Activated naive CD8-positive, alpha-beta T cell treated with anti-CD3 and anti-CD28 coated beads, Interleukin-2, amount 50 U/mL, for 16 hours (primary cell): ENCODE measurements around the gene FIGNL2.

Experiments used
- DNase-seq: peaks from one replicate; pipeline ENCODE4 v3.0.0-alpha.2; 2020; ENCODE audit warnings: low read depth, low spot score

FIGNL2 gene

DNA sequence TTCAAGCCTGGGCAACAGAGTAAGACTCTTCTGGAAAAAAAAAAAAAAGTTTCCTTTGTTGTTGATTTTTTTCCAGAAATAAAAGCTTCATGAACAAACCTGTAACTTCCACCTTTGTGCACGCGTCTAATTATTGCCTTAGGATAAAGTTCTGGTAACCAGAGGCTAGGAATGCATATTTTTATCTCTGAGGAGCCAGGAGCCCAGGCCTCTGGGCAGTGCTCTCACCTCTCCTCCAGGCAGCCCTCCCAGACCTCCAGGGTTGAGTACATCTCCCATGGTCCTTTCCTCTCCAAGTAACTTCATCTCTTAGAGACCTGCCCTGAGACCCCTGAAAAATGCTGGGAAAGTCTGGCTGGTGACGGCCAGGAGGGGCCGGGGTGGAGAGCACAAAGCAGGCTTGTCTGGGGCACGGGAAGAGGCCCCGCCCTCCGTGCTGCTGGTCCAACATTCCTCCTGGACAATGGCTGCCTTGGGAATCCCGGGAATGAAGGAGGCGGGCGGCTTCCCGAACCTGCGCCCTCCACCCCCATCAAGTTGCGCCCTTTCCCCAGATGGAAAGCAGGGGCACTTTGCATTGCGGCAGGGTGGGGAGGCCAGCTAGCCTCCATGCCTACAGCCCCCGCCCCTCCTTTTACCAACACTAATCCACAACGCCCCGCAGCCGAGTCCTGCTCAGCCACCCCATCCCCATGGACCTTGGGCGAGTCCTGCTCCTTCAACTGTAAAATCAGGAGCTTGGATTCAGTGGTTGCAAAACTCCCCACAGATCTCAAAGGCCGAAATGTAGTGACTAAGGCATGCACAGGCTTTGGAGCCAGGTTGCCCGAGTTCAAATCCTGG lies 7.3 kb upstream of the FIGNL2 start:
- DNase-seq, result no peak

DNA sequence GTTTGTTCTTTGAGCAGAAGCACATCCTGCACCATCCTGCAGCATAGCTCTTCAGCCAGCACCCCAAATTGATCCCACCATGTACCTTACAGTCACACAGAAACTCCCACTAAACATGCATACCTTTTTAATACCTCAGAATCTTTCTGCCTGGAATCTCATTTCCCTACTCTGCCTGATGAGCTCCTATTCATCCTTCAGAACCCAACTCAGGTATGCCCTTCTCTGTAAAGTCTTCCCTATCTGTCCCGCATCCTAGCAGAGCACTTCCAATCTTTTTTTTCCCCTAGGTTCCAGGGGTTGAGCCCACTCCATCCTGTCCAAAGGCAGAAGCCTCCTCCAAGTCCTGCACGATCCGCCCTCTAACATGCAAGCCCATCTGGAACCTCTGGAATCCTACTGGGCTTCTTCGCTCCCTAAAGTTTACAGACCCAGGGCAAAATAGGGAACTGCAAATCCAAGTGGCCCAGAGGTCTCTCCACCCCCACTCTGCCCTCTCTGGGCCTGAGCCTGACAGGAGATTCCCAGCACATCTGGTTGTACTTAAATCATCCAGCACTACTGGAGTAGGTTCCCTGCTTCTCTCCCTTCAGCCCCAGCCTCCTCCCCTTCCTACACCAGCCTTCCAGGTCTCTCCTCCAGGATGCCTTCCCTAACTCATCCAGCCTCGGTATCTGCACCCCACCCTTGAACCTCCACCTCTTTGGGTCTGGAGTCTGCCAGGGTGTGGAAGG lies 4.1 kb upstream of the FIGNL2 start:
- no peak for DNase-seq

DNA sequence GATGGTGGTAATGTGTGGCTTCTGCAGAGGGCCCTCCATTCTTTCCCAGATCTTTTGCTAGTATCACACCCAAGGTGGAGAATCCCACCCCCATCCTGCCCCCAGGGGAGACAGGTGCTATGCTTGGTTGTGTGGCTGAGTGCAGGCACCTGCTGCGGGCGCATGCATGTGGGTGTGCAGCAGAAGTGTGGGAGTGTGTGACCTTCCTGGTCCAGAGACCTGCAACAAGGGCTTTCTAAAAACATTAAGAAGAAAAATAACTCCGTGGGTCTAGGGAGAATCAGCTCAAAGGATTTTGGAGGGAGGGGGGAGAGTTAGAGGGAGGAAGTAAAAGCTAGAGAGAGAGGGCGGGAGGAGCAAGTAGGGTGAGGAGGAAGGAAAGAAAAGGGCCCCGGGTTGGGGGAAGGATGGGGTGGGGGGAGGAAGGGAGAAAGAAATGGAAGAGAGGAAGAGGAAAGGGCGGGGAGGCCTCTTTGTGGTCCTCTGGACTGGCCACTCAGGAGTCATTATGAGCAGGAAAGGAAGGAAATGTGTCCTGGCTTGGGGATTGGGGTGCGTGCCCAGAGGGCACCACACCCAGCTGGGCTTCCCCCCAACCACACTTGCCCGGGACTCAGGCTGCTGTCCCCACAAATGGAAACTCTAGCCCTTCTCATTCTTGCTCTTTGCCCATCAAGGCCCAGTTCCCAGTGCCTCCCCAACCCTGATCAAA lies 3.1 kb upstream of the FIGNL2 start:
- DNase-seq, result no peak

DNA sequence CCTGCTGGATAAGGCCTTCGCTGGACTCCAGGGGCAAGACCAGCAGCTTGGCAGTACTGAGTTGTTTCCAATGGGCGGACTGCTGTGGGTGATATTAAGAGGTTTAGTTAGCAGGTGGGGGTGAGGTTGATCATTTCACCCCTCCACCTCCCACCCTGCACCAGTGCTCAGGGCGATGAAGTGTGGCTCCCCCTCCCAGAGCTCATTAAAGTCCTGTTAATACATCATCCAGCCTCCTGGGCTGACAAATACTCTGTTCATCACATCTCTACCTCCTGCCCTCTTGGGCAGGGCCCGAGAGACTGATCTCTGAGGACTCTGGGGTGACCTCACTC lies 2.4 kb upstream of the FIGNL2 start:
- no peak for DNase-seq

DNA sequence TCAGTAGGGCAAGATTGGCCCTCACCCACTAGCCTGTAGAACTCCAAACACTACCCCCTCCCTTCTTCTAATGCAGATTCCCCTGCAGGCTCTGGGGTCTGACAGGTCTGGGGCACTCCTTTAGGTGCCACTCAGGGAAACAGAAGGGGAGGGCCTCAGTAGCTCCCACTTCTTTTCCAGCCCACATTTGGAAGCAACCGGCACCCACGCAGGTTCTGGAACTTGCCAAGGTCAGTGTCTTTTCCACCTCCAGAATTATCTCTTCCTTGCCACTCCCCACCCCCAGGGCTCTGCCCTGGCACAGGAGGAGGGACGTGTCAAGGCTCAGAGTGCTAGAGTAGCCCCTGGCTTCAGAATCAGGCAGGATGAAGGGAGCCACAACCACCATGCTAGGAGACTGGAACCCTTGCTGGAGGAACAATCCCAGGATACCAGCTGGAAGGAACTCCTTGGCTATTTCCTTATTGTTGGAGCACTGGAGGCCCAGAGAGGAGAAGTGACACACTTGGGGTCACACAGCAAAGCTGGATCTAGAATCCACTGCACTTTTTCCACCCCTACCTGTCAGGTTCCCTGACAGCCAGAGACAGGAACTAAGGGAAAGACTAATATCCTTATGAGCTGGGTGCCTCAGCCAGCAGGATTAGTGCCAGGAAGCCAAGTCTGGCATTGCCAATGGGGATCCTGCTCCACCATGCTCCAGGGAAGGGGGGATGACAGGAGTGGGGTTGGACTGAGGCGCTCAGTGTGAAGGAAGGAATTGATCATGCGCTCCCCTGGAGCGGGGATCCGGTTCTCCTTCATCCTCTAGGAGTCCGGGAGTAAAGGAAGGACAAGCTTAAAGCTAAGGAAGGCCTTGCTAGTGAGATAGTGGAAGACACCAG lies 1.8 kb upstream of the FIGNL2 start:
- DNase-seq, result no peak

DNA sequence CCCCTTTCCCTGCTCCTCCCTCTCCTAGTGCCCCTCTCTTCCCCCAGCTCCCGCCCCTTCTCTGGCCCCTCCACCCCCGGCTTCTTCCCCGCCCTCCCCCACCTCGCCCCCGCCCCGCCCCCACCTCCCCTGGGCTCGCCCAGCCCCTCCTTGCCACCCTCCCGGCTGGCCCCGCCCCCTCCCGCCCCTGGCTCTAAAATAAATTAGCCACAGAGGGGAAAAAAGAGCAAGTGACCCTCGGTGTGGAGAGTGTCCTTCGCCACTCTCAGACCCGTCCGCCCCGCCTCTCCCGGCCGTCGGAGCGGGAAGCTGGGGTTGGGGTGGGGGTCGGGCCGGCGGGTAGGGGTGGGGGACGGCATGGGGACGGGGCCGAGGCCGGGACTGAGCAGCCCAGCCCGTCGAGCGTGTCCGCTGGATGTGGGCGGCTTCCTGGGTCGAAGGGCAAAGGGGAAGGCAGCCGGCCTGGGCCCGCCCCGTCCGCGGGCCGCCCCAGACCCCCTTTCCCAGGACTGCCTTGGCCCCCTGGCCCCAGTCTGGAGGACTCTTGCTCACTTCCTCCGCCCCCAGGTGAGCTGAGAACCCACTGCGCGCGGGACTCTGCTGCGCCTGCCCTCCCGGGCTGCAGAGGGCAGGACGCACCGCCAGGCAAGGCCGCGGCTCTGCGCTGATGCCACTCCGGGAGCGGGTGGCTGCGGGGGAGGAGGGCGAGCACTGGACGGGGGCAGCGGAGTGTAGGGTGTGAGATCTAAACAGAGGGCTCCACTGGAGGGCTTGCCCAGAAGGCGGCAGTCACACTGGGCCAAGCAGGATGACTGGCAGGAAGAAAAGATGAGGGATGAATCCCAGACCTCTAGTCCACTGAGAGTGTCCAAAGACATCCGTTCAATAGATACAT lies 570 bp upstream of the FIGNL2 start:
- DNase-seq, result no peak

DNA sequence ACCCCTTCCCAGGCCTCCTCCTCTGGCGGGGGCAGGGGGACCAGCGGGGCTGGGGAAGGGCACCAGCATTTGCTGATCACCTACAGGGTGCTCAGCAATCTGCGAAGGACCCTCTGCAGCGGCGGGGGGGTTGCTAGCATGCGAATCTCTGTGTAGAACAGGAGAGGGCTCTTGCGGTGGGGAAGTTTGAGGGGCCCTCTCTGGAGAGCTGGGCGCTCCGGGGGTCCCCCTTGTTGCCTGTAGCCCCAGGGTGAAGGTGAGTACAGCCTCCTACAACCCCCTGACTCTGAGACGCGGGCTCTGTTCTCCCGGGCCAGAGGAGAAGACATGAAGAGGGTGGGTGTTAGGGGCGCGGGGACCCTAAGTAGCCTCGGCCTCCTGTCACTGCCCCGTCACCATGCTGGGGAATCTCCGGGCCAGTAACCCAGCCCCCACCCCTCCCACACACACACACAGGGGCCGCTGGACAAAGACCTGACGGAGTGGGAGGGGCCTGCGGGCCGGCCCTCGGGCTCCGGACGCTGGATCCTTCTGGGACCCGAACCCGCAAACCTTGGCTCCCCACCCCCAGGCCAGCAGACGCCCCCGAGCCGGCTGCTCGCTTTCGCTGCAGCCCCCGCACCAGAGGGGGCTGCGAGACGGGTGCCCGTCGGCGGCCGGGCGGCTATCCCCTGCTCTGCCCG lies 734 bp downstream of the FIGNL2 start:
- DNase-seq, result no peak

DNA sequence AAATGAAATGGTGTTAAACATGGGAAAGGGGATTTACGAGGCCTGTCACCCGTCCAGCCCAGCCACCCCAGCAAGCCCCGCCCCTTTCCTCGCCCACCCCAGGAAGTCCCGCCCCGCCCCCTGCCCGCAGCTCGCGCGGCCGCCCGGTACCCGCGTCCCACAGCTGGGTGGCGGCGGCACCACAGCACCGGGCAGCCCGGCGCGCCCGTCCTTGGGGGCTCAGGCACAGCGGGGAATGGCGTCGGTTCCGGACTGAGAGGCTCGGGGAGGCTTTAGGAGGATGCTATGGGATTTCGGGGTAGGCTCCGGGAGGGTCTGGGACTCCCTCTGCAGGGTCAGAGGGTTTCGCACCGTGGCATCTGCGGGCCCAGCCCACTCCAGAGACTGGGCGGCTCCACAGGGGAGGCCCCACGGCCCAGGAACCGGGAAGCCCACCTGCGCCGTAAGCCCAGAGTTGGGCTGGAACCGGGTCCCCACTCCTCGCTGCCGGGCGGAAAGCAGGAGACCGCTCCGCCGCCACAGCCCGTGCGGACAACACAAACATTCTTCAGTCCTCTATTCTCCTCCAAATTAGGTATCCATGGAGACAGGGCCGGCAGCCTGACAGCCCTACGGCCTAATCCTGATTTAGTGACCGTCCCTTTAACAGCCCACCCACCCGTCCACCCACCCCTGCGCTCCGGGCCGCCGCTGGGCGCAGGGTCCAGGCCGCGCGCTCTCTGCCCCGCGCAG lies 1.4 kb downstream of the FIGNL2 start:
- peak; percentile 21 for DNase-seq

DNA sequence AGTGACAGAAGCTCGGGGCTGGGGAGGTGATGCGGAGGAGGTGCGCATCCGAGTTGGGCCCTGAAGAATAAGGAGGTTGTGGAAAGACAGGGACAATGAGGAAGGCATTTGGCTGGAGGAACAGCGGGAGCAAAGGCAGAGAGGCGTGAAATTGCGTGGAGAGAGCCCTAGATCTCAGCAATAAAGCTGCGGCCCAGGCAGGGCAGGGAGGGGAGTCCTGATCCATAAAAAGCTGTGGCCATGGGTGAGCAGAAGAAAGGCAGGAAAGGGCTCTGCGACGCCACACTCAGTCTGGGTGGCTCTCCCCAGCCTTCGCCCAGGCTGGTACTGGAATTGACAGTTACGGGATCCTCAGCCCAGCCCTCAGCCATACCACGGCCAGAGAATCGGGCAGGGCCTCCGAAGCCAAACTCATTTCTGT lies 2.2 kb downstream of the FIGNL2 start:
- DNase-seq, result no peak

DNA sequence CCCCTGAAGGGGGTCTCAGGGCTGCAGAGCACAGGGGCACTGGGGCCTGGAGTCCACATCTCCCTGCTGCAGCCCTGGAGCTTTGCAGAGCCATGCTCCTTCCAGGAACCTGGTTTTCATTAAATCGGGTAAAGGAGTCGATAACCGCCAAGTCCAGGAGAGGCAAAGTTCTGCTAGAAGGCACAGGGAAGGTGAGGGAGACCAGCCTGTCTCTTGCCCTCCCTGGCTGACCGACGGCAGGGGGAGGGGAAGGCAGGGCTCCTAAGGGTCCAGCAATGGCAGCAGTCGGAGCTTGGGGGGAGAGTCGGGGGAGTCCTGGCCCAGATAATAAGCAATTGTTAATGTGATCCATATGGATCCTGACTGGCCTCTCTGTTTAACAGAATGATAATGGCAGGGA lies 3.0 kb downstream of the FIGNL2 start:
- no peak for DNase-seq

DNA sequence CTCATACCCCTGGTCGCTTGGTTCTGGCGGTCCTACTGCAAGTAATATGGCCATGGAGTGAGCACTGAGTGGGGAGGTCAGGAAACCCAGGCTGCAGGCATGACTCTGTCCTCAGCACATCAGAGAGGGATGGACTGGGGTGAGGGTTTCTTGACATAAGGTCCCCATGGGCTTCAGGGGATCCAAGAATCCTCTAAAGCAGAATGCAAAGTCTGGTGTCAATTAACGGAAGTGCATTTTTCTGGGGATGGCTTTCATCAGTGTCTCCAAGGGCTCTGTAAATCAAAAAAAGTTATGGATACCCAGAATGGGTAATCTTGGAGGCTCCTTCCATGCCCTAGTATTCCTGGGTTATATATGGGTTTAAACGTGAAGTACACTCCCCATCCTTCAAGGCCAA lies 3.7 kb downstream of the FIGNL2 start:
- DNase-seq, result no peak

DNA sequence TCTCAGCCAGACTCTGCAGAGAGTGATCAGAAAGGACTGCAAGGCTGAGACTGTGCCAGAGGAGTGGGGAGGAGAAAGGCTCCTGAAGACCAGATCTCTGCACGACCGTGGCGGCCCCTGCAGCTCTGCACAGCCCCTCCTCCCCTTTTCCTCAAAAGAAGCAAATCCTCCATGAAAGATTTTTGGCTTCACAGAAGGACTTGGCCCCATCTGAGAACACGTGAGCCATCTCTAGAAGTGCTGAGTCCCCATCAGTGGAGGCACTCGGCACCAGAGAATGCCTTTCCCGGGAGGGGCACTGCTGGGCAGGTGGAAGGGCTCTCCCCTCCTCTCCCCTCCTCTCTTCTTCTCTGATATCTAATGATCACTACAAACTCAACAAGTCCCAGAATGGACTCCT lies 6.8 kb downstream of the FIGNL2 start:
- no peak for DNase-seq

DNA sequence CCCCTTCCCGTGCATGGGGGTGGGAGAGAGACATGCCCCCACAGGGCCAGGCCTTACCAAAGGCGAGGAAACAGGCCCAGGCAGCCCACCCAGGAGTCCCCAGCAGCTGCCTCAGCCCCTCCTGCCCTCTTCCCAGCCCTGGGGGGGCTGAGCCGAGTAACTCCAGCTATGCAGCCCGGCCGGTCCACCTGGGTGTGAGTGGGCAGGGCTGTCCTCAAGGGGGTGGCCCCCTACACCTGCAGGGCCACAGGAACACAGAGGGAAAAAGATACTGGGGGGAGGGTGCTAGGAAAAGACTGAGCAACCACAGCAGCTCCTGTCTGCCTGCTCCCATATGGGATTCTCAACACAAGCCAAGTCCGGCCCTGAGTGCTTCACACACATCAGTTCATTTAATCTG lies 7.6 kb downstream of the FIGNL2 start:
- DNase-seq, result no peak

DNA sequence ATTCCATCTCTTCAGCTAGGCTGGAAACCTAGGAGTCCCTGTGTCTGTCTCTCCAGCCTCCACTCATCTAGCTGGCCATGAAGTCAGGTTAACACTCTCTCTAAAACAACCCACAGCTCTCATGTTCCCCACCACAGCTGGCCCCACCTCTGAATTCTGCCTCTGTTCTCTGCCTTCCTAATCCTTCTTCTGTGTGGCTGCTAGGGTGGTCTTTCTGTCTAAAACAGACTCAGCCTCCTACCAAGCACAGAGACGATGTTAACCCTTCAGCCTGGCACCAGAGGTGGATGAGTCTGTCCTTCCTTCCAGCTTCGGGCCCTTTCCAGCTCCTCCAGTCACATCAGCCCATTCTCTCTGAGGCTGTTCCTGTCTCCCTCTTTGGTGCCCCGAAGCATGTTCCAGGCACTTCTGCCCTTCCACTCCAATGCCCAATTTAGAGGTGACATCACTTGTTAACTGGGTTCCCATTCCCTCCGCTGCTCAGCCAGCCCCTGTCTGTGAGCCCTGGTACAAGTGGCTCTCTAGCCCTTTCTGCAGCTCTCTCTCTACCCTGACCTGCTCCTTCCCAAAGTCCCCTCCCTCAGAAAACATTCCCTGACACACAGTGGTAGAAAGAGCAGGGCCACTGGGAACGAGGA lies 9.1 kb downstream of the FIGNL2 start:
- DNase-seq, result no peak

DNA sequence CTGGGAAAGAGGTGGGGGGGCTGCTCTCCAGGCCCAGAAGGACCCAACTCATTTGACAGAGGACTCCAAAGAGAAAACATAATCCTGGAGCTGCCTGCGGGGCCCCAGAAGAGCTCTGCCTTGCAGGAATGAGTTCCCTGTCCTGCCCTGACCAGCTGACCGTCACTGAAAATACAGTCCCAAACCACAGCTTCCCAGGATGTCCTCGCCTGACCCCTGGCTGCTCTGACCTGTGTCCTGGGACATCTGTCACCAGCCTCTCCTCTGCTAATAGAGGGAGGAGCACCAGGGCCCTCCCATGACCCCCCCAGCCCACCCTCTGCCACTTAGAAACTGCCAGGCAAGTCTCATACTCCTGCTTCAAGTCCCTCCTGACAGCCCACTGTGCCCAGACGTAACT lies 9.8 kb downstream of the FIGNL2 start:
- DNase-seq, result no peak

DNA sequence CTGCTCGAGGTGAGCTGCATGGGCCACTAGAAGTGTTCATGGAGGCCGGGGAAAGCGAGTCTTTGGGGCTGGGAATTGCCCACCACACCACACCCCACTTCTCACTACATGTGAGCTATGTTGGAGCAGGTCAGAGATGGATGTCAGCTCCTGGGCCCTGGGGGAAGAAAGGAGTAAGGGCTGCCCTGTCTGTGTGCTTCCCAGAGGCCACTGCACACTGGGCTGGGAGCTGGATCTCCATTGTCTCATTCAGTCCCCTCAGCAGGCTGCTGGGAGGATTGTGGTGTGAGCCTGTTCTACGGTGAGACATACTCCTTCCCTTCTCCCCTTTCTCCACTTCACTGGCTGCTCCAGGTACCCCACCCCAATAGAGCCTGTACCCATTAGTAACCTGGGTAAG lies 10.5 kb downstream of the FIGNL2 start:
- no peak for DNase-seq

DNA sequence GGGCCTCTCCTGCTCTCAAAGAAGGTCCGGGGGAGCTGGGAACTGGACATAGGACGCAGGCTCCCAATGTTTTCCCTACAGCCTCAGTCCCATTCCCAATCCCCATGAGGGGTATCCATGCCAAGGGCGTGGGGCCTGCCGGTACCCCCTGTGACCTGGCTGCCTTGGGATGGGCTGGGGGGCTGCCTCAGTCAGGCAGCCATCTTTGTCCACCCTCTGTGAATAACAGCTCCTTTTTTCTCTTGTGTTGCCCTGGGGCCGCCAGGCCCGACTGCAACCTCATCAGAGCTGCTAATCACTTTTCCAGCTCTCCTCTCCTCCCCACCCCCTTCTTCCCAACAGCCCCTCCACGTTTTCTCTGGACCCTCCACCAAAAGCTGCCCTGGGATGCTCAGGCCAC lies 11.2 kb downstream of the FIGNL2 start:
- DNase-seq, result no peak

DNA sequence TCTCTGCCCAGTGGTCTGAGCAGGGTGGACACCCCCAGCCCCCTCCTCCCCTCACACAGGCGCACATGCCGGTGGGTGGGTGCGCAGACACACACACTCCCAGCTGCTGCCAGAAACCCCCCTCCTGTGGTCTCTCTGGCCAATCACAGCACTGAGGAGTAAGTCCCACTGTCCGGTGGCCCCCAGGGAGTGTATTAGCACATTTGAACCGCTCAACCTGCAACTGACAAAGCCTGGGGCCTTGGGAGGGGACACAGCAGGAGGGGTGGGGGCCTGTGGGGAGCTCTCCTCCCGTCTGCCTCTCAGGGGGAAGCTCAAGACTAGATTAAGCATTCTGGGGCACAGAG lies 11.7 kb downstream of the FIGNL2 start:
- no peak for DNase-seq
